HG03469 (cell line): ENCODE data around the gene NPAS3.

ENCODE experiments used
- ATAC-seq: cut with Tn5 transposase; IDR thresholded peaks from one replicate; pipeline ENCODE4 v1.9.1; 2021; ENCODE audit warnings: mild to moderate bottlenecking, moderate library complexity, moderate number of reproducible peaks; ENCODE audit not compliant: unreplicated experiment

NPAS3 gene

DNA sequence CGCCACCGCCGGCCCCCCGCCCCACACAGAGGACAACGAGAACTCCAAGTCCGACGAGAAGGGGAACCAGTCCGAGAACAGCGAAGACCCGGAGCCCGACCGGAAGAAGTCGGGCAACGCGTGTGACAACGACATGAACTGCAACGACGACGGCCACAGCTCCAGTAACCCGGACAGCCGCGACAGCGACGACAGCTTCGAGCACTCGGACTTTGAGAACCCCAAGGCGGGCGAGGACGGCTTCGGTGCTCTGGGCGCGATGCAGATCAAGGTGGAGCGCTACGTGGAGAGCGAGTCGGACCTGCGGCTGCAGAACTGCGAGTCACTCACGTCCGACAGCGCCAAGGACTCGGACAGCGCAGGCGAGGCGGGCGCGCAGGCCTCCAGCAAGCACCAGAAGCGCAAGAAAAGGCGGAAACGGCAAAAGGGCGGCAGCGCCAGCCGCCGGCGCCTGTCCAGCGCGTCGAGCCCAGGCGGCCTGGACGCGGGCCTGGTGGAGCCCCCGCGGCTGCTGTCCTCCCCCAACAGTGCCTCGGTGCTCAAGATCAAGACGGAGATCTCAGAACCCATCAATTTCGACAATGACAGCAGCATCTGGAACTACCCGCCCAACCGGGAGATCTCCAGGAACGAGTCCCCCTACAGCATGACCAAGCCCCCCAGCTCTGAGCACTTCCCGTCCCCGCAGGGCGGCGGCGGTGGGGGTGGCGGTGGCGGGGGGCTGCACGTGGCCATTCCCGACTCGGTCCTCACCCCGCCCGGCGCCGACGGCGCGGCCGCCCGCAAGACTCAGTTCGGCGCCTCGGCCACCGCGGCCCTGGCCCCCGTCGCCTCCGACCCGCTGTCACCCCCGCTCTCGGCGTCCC, 861.3 kb downstream of the NPAS3 start:
- ATAC-seq = no peak

DNA sequence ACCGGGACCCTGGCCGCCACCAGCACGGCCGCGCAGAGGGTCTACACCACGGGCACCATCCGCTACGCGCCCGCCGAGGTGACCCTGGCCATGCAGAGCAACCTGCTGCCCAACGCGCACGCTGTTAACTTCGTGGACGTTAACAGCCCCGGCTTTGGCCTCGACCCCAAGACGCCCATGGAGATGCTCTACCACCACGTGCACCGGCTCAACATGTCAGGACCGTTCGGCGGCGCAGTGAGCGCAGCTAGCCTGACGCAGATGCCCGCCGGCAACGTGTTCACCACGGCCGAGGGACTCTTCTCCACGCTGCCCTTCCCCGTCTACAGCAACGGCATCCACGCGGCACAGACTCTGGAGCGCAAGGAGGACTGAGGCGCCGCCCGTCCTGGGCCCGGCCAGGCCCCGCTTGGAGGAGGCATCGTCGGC, 862.1 kb downstream of the NPAS3 start:
- no peak for ATAC-seq

DNA sequence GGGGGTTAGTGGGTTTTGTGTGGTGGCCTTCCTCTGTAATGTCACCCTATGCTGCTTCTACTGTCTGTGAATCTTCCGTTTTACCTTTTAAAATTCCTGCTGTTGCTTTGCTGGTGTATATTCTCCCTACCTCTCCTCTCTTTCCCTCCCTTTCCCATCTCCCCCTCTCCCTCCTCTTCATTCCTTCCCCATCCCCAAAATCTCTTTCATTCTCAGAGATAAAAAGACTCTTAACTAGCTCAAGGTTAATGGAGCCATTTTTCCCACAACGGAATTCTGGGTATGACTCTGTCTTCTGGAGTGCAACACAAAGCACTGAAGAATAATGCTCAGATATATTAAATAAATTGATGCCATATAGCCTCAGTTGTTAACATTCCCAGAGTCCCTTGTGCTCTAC, 864.1 kb downstream of the NPAS3 start:
- no peak for ATAC-seq

DNA sequence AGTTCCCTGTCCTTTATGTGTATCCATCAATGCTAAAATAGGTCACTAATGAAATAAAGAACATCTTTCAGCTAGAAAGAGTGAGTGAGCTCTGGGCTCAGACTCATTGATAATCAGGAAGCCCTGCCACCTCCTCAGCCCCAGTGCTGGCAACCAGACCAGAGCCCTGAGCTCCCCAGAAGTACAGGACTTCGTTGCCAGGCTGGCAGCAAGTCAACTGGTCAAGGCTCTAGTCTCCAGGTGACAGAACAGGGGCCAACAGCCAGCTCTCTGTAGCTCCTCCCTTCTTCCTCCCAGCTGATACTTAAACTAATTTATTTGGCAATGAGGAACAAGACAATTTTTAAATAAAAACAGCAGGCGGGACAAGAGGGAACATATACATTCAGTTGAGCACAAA, 866.9 kb downstream of the NPAS3 start:
- no peak for ATAC-seq

DNA sequence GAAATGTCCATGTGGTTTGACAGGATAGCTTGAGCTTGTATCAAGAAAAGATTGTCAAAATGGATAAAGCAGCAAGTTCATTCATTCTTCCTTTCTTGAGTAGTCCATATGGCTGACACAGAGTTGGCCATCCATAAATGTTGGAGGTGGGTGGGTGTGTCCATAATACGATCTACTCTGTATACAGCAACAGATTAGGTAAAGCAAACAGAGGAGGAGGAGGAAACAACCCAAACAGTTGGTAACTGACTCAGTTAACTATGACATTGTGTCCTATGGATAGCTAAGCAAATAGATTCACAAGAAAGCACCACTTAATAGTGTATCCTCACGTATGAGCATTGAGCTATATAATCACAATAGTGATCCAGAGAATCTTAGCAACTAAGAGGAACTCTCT, 868.2 kb downstream of the NPAS3 start:
- no peak for ATAC-seq

DNA sequence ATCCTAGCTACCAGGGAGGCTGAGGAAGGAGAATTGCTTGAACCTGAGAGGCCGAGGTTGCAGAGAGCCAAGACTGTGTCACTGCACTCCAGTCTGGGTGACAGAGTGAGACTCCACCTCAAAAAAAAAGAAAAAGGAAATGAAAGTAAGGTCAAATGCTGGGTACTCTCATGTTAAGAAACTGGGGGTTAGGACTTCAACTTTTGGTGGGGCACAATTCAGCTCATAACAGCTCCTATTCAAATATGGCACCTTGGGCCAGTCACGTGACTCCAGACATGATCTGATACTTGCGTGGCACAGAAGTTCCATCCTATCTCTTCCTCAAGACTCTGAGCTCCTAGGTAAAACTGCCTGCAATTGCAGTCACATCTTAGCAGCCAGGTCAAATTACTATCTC, 869.5 kb downstream of the NPAS3 start:
- no peak for ATAC-seq

DNA sequence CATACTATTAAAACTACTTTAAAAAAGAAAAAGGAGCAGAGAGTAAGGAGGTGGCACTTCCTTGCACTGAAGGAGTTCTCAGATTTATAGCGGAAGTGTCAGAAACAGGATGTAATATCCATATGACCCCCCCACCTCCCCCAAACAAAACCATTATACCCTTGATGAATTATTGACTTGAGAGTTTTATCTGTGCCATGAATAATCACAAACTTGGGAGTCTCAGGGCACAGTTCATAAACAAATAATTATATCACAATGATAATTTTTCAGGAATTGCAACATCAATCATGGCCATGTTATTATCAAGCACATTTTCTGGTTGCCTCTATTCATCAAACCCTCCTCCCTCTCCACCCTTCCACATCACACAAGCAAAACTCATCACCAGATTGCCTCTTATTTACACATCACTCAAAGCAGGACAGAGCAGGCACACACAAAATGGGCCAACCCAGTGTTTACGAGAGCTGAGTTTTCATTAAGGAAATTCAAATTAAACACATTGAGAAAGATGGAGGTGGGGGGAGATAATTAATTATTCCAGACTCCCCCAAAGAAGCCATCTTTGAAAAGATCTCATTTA, 870.8 kb downstream of the NPAS3 start:
- ATAC-seq = no peak

DNA sequence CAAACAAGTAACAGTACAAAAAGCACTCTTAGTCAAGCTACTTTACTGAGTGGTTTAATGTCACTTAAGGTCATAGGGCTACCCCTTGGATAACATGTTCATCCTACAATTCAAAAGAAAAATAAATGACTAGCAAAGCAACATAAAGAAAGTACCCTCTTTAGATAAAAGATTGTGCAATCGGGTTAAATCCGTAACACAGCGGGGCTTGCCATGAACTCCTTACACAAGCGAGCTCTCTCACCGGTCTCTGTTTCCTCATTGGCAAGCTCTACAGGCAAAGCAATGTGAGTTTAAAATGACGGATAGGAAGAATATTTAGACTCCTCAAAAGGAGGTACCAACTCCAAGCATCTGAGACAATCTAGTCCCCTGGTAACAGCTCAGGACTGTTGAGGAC, 871.6 kb downstream of the NPAS3 start:
- no peak for ATAC-seq

DNA sequence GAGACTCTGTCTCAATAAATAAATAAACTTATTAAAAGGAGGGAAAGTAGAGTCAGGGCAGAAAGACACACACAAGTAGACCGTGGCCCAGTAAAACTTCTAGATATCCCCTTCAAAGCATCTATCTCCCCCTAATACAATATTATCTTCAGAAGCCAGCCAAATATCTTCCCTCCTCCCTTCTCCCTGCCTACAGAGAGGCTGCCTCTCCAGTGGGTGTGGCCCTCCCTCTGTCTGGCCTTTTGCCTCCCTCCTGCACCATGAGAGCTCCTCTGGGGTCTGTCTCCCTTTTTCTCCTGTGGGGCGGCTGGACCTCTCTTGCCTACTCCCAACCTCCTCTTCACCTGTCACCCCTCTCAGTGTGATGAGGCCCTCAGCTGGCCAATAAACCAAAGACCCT, 873.0 kb downstream of the NPAS3 start:
- ATAC-seq = no peak

DNA sequence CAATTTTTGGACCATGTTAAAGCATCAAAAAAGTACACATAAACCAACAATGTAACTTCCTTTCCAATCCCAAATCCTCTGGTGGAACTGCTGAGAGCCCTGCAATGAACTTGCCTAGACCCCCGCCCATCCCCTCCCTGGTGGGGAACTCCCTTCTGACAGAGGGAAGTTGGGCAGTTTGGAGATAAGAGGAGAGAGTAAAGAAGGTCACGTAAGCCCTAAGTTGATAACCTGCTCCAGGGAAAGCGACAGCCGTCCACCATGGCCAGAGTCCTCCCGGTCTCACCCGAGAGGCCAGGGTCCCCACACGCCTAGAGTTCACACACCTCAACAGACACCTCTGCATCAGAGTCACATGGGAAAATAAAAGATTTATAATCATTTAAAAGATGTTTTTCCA, 873.5 kb downstream of the NPAS3 start:
- ATAC-seq = no peak

DNA sequence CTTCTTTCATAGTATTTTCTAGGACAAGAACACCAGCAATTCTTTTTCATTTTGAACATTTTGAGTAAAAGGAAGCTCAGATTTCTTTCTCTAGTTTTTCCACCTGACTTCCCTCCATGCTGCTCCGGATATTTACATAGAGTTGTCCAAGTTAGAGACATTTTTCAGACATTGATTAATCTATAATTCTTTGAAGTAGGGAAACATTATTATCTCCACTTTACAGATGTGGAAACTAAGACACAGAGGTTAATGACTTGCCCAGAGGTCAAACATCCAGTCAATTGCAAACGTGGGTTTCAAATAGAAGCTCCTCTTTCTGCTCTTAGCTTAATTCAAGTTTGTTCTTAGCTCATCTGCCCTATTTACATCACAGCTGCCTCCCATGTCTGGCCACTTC, 873.9 kb downstream of the NPAS3 start:
- ATAC-seq = no peak

DNA sequence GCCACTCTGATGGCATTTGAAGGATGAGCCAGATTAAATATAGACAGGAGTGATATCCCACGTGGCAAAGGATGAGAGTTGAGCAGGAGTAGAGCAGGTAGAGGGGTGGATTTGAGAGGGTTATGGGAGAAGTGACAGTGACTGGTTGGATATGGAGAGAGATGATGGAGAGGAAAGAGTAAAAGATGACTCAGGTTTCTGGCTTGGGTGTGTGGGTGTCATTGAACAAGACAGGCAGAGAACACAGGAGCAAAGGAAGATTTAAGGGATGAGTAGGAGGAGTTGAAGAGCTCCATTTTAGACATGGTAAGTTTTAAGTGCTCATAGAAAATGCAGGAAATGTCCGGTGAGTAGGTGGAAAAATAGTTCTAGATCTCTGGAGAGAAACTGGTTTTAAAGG, 875.3 kb downstream of the NPAS3 start:
- no peak for ATAC-seq

DNA sequence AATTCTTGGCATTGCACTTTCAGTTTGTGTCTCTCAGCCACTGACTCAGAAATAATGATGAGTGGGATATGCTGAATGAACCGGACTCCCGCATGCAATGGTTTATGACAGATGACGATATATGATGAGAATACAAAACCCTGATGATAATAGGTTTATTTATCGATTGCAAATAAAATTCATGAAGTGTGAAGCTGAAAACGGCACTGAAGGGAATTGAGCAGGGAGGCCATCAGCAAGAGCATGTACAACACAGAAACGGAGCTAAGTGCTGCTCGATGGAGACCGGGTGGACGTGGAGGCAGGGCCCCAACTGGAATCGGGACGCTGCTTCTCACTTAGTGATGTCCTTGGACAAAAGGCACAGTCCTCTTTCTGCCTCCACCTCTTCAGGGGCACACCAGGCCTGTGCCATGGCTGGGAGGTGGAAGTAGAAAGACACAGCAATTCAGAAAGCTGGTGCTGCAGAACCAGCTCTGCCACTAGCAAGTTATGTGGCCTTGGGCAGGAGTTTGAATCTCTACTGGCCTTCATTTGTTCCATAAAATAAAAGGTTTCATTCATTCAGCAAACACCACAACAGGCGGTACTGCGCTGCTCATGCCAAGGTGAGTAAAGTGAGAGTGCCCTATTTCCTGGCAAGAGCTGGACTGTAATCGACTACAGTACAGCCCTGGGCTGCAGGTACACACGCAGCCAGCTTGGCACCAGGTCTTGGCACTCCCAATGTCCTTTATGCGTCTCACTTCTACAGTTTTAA, 895.2 kb downstream of the NPAS3 start:
- ATAC-seq = no peak

DNA sequence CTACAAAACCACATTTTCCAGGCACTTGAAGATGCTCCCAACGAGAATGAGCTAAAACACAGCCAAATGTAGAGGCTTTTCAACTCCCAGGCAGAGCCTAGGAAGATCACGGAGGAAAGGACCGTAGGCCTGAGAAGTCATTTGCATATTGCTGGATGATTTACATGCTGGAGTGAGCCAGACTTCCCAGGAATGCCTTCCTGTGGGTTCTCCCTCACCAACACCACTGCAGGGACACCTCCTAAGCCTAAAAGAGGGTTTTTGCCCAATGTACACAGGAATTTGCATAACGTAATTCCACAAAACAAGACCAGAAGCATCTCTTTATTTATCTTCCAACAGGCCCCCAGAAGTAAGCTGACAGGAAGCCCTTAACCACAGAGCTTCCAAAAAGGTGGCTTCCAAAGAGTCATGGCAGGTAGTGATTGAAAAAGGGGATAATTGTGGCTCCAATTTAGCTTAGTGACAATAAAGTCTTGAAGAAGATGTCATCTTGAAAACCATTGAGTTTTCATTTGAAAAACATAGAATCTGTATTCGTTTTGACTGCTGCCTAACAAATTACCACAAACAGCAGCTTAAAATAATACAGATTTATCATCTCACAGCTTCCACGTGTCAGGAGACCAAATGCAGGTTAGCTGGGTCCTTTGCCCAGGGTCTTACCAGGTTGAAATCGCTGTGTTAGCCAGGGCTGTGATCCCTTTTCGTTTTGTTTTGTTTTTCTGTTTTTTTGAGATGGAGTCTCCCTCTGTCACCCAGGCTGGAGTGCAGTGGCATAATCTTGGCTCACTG, 896.0 kb downstream of the NPAS3 start:
- no peak for ATAC-seq

DNA sequence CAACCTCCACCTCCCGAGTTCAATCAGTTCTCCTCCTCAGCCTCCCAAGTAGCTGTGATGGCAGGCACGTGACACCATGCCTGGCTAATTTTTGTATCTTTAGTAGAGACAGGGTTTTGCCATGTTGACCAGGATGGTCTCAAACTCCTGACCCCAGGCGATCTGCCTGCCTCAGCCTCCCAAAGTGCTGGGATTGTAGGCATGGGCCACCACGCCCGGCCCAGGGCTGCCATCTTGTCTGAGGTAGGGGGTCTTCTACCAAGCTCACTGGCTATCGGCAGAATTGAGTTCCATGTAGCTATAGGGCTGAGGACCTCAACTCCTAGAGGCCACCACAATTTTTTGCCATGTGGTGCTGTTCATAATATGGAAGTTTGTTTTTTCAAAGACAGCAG, 896.6 kb downstream of the NPAS3 start:
- ATAC-seq = no peak

DNA sequence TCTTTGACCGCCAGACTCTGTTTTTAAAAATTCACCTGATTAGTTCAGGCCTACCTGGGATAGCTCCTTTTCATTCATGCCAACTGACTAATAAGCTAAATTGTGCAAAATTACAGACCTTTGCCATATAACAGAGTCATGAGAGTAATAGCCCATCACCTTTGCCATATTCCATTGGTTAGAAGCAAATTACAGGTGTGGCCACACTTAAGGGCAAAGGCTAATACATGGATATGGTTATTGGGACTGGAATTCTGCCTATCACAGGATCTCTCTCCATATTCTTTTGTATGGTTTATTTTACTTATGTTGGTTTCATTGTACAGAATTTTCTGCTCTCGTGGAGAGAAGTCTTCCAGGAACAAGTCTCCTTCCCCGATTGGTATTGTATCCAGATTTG, 897.0 kb downstream of the NPAS3 start:
- no peak for ATAC-seq

DNA sequence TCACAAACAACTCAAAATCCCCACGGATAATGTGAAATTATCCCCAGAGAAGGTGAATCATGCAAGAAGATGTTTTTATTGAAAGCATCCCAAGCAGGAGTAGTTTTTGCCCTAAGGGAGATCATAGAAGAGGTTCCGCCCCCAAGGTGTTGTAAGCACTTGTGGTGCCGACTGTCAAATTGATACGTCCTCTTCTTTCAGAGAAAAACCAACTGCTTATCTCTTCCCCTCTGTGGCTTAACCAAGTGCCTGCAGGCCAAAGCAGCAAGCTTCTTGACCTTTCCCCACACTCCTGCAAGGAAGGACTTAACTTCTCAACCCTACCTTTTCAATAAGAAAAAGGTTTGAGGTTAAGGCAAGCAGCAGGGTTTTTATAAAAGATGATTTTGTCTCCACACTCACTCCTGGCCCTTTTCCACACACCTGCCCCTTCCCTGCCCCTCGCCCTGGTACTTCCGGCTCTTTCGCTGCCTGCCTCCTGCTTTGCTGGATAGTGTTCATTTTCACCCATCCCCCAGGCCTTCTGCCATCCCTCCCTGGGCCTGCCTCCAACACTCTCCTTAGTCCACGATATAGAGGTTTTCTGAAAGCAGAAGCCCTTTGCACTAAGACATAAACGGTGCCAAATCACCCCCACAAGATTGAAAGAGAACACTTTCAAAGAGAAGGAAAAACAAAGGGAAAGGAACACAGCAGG, 897.7 kb downstream of the NPAS3 start:
- no peak for ATAC-seq

DNA sequence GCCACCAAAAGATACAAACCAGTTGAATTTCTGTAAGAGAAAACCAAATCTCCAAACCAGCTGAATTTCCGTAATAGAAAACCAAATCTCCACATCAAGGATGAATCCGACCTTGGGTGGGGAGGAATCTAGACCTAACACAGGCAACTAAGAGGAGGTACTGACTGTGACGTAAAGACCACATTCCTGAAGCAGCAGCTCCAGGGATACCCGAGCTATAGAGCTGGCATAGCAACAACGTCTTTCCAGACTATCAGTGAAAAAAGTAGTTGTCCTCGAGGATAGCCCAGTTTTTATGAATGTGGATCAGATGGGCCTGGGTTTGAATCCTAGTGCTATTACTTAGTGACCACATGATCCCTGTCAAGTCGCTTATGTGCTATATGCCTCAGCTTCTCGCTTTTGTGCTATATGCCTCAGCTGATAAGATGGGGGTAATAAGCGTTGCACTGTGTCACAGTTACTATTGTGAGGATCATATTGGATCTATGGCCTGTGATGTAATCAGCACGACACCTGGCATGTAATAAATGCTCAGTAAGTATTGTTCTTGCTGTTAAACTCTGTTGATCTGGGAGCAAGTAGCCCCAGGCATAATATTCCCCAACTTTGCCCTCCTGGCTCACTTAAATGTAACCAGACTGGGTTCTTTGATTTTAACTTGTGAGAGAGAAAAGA, 898.4 kb downstream of the NPAS3 start:
- ATAC-seq = no peak

DNA sequence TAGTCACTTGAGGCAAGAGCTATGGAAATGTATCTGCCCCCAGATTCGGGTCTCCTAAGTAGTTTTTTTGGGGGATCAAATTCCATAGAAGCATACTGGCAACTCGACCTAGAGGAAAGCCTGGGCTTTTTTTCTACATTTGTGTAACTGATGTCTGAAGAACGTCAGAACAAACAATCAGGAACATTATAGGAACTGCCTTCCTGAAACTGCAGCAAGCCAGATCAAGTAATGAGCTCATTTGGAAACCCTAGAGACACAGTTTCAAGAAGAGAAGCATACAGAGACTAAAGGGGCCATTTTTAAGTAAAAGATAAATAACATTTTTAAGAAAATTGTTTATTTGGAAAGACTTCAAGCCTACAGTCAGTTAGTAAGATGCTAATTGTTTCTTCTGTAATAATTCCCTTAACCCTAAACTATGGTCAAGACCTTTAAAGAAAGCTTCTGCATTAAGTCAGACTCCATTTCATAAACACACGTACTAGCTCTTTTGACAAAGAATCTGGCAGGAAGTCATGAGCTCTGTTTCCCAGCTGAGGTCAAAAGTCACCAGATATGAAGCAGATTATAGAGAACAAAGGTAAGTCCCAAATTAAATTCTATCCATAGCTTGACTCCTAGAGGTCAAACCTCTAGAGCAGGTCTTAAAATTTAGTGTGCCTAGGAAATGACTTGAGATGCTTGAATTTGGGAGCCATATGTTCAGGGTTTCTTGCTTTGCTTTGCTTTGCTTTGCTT, 899.4 kb downstream of the NPAS3 start:
- ATAC-seq = no peak
